HG02981 (cell line): ENCODE results near the gene CHD2.
"Not testable (repeated sequence)": the region's sequence is repeated elsewhere in the genome, so short reads cannot be mapped to it uniquely, and the experiment has no call there.

Experiments
- ATAC-seq: cut with Tn5 transposase; IDR thresholded peaks from one replicate; pipeline ENCODE4 v1.9.1; 2021; ENCODE audit warnings: mild to moderate bottlenecking, moderate library complexity; ENCODE audit not compliant: unreplicated experiment

The CHD2 gene

GRCh38 chr15:92899948-92900730, at the start of gene CHD2:
Gene CHD2 (plus strand): TSS chr15:92900324. CDS start chr15:92901238, 914 bp downstream.
- peak; percentile 69 for ATAC-seq

- ATAC-seq: no peak
Observed at GRCh38 chr15:92853222-92853621, 46.9 kb upstream of the CHD2 start.

DNA sequence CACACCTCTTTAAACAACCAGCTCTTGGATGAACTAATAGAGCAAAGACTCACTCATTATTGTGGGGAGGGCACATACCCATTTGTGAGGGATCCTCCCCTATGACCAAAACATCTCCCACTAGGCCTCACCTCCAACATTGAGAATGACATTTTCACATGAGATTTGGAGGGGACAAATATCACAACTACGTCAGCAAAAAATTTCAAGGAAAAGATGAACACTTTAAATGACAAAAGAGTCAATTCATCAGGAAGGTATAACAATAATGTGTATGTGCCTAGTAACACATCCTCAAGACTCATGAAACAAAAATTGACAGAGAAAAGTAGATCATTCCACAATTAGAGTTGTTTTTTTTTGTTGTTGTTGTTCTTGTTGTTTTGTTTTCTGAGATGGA, 38.4 kb upstream of the CHD2 start:
- ATAC-seq: no peak

- ATAC-seq: no peak
Observed at GRCh38 chr15:92864127-92864814, 35.9 kb upstream of the CHD2 start.

- no peak for ATAC-seq
Observed at GRCh38 chr15:92869263-92869940, 30.7 kb upstream of the CHD2 start.

GRCh38 chr15:92870010-92870591, 30.0 kb upstream of the CHD2 start:
- ATAC-seq: no peak

- not testable (repeated sequence) for ATAC-seq
Observed at GRCh38 chr15:92872967-92873366, 27.2 kb upstream of the CHD2 start.

DNA sequence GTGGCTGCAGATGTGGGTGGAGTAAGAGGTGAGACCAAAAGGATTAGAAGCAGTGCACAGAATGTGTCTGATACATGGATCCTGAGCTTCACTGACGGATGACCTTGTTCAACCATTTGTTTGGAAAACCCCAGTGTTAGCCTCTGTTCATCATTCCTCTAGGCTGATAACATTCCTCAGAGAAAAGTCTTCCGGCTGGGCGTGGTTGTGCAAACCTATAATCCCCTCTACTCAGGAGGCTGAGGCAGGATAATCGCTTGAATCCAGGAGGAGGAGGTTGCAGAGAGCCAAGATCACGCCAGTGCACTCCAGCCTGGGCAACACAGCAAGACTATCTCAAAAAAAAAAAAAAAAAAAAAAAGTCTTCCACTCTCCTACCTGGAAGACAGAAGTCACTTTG, 23.1 kb upstream of the CHD2 start:
- ATAC-seq: no peak

DNA sequence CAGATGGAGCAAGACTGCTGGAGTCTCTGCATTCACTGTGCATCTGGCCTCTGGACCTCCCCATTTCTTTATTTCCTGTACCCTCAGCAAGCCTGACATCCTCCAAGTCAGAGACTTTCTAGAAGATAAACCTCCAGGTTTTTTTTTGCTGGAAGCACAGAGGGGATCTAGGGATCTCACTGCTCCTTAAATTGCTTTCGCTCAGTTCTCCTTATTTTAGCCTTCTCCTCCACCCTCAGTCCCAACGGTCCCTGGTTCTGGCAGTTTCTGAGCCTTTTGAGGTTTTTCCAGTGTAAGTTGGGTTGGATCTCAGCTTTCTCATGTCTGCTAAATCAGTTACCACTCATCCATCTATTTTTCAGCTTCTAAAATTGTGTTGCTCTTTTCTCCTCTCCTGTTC, 22.7 kb upstream of the CHD2 start:
- no peak for ATAC-seq

GRCh38 chr15:92878593-92879053, 21.5 kb upstream of the CHD2 start:
- ATAC-seq: no peak

- ATAC-seq: no peak
Observed at GRCh38 chr15:92879949-92880725, 20.0 kb upstream of the CHD2 start.

DNA sequence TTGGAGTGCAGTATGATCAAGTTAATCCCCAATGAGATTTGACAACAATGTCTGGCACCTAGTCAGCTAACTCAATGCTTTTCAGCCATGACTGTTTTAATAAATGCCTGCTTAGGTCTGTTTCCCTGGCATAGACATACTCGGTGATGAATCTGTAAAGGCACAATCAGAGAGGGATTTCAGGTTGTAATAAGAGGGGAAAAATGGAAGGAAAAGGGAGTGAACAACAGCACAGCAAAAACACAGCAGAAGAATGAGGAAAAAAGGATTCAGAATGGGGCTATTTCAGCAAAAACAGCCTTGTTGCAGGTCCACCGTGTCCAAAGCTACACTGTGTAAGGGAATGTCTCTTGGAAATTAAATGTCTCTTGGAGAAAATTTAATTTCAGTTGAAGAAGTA, 19.3 kb upstream of the CHD2 start:
- ATAC-seq: no peak

- ATAC-seq: no peak
Observed at GRCh38 chr15:92881211-92881754, 18.8 kb upstream of the CHD2 start.

GRCh38 chr15:92881802-92882696, 18.1 kb upstream of the CHD2 start:
- peak; percentile 91 for ATAC-seq

GRCh38 chr15:92882697-92883162, 17.4 kb upstream of the CHD2 start:
- ATAC-seq: peak; percentile 53

GRCh38 chr15:92883163-92883875, 16.8 kb upstream of the CHD2 start:
- no peak for ATAC-seq

GRCh38 chr15:92883876-92884435, 16.2 kb upstream of the CHD2 start:
- no peak for ATAC-seq
